Prostate gland (tissue), 2 donors: ENCODE measurements around the gene RABGAP1L. TPM values are rescaled to one million over a fixed set of nuclear protein-coding genes. Genes with fewer than 3 reads are reported as not detected.
"Not testable (repeated sequence)": the region's sequence is repeated elsewhere in the genome, so short reads cannot be mapped to it uniquely, and the experiment has no call there.

Experiments used
- DNase-seq: peaks from one replicate; pipeline ENCODE4 v3.0.0-alpha.2; 2019; ENCODE audit warnings: low spot score
- H3K27ac ChIP-seq, 2 donors: fragments of 200-600 bp; sonication (generic); 2 replicates each; pipeline ENCODE4 v1.5.1; 2017 to 2019
- H3K27me3 ChIP-seq: fragments of 200-600 bp; sonication (generic); replicated peaks from 2 replicates; pipeline ENCODE4 v1.5.1; 2019; ENCODE audit not compliant: insufficient read depth
- H3K36me3 ChIP-seq, 2 donors: fragments of 200-600 bp; sonication (generic); 1 replicate in 1 of 2; 2 replicates in 1 of 2; pipeline versions ENCODE4 v1.5.1 to v1.8.1; 2017 to 2019
- H3K4me1 ChIP-seq: fragments of 200-600 bp; sonication (generic); replicated peaks from 2 replicates; pipeline ENCODE4 v1.5.1; 2019
- H3K4me3 ChIP-seq, 2 donors: fragments of 200-600 bp; sonication (generic); 2 replicates each; pipeline ENCODE4 v1.5.1; 2017 to 2019
- H3K9me3 ChIP-seq: fragments of 200-600 bp; sonication (generic); 2 replicates; pipeline ENCODE4 v1.5.1; 2017
- POLR2A ChIP-seq: fragments of 450-650 bp; IDR thresholded peaks from one replicate; pipeline ENCODE4 v1.6.1; 2016; ENCODE audit warnings: antibody characterized with exemption, mild to moderate bottlenecking
- POLR2AphosphoS5 ChIP-seq: sonication (generic); formaldehyde crosslinking; IDR thresholded peaks from one replicate; pipeline ENCODE4 v1.6.1; 2017; ENCODE audit warnings: antibody characterized with exemption
- WGBS: methylation state at CpG from one replicate; pipeline ENCODE4 v1.1.5; 2018; 5-methylcytosine and 5-hydroxymethylcytosine counted together
- intact Hi-C: fragments of 100-400 bp; cut with DNase I; formaldehyde crosslinking; loops from one replicate; pipeline ENCODE4 v1.14.2; 2022
- total RNA-seq, 2 donors: library from RNA; depleted of rRNA; stranded (reverse); fragments of >200 nt; gene quantifications; one replicate each; pipeline ENCODE4 v1.1.0, GENCODE V29; 2016
- TF ChIP-seq, protein P1 (sequence below), 4 experiments: fragments of 200-600 bp in 2 of 4; fragments of 450-650 bp in 2 of 4; sonication (generic) in 2 of 4; IDR thresholded peaks; 1 replicate in 3 of 4; 2 replicates in 1 of 4; pipeline ENCODE4 v1.5.1; 2016 to 2019; ENCODE audit warnings: antibody characterized with exemption in 4 of 4, mild to moderate bottlenecking in 2 of 4, moderate library complexity in 2 of 4

RABGAP1L gene
- total RNA-seq, 2 donors from 2014 or later = 32.3 to 41.5 TPM

DNA sequence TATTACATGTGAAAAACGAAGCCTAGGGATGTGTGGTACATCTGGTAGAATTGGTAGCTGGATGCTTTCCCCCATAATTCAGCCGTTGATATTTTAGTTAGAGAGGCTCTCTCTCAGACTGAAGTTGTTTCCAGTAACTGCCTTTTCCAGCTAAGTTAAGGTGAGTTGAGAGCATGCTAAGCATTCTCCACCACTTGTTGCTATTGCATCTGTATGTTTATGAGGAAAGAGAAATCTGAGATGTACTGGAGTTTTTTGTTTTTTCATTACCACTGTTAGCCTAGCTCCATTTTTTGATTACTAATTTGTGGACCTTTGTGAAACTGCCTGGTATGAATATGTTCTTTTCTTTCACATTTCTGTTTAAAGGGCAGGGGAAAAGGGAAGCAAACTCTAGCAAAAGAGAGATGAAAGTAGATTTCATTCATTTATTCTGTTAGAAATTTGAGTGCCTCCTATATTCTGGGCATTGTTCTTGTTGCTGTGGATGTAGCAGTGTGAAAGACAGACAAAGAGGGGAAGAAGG lies 650.5 kb downstream of the RABGAP1L start:
- WGBS = 38% methylated on average over 2 of the region's 2 CpGs
- no peak for DNase-seq
- Histone ChIP-seq H3K4me3 (no peak overlapping the region), H3K27me3 (no peaks in the 10 kb centered on the region), H3K9me3 (no peaks in the 10 kb centered on the region), H3K27ac (no peak overlapping the region), H3K36me3 (no peaks in the 10 kb centered on the region), H3K4me1 (no peaks in the 10 kb centered on the region)
- intact Hi-C loops = no loop called here
- TF ChIP-seq, protein P1, sequence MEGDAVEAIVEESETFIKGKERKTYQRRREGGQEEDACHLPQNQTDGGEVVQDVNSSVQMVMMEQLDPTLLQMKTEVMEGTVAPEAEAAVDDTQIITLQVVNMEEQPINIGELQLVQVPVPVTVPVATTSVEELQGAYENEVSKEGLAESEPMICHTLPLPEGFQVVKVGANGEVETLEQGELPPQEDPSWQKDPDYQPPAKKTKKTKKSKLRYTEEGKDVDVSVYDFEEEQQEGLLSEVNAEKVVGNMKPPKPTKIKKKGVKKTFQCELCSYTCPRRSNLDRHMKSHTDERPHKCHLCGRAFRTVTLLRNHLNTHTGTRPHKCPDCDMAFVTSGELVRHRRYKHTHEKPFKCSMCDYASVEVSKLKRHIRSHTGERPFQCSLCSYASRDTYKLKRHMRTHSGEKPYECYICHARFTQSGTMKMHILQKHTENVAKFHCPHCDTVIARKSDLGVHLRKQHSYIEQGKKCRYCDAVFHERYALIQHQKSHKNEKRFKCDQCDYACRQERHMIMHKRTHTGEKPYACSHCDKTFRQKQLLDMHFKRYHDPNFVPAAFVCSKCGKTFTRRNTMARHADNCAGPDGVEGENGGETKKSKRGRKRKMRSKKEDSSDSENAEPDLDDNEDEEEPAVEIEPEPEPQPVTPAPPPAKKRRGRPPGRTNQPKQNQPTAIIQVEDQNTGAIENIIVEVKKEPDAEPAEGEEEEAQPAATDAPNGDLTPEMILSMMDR (IDR thresholded peaks at IDR 0.05) = no peak
- no peak for TF ChIP-seq POLR2AphosphoS5
- no peak for TF ChIP-seq POLR2A

DNA sequence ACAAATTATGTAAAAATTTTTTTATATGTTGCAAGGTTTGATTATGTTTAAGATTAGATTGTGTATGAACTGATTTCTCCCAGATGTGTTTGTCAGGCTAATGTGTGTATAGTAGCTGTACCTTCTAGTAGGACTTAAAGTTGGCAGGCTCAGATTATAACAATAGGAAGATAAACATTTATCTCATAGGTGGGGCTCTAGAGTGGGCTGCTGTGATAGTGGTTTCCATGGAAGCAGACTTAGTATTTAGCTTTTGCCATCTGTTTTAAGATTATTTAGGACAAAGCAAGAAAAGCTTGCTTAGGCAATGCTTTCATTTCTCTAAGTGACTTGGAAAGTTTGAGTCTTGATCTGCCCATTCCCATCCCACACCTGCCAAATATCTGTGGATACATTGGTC lies 652.7 kb downstream of the RABGAP1L start:
- intact Hi-C loops = no loop called here
- Histone ChIP-seq H3K36me3 (no peaks in the 10 kb centered on the region), H3K4me1 (no peaks in the 10 kb centered on the region), H3K27me3 (no peaks in the 10 kb centered on the region), H3K27ac (no peak overlapping the region), H3K4me3 (no peak overlapping the region), H3K9me3 (no peaks in the 10 kb centered on the region)
- TF ChIP-seq POLR2AphosphoS5 (no peak), POLR2A (no peak)
- TF ChIP-seq, protein P1 (IDR thresholded peaks at IDR 0.05) = no peak
- no peak for DNase-seq

GRCh38 chr1:174812656-174813055 lies 653.3 kb downstream of the RABGAP1L start:
- no peaks in the 10 kb centered on the region for H3K36me3 ChIP-seq
- intact Hi-C loops = no loop called here
- no peaks in the 10 kb centered on the region for H3K9me3 ChIP-seq
- H3K4me1 ChIP-seq = no peaks in the 10 kb centered on the region
- TF ChIP-seq, protein P1 (IDR thresholded peaks at IDR 0.05) = no peak
- TF ChIP-seq POLR2AphosphoS5 (no peak), POLR2A (no peak)
- H3K4me3 ChIP-seq = no peak overlapping the region
- H3K27me3 ChIP-seq = no peaks in the 10 kb centered on the region
- no peak for DNase-seq
- no peak overlapping the region for H3K27ac ChIP-seq

- 88% methylated on average over 3 of the region's 3 CpGs for WGBS
- TF ChIP-seq POLR2A = no peak
- TF ChIP-seq, protein P1 (IDR thresholded peaks at IDR 0.05) = no peak
- no peak for TF ChIP-seq POLR2AphosphoS5
- Histone ChIP-seq H3K4me1 (no peaks in the 10 kb centered on the region), H3K36me3 (no peaks in the 10 kb centered on the region), H3K9me3 (no peaks in the 10 kb centered on the region), H3K27ac (no peak overlapping the region), H3K4me3 (no peak overlapping the region), H3K27me3 (no peaks in the 10 kb centered on the region)
- intact Hi-C loops = no loop called here
- no peak for DNase-seq
These were observed 655.7 kb downstream of the RABGAP1L start for GRCh38 chr1:174815036-174815435.

DNA sequence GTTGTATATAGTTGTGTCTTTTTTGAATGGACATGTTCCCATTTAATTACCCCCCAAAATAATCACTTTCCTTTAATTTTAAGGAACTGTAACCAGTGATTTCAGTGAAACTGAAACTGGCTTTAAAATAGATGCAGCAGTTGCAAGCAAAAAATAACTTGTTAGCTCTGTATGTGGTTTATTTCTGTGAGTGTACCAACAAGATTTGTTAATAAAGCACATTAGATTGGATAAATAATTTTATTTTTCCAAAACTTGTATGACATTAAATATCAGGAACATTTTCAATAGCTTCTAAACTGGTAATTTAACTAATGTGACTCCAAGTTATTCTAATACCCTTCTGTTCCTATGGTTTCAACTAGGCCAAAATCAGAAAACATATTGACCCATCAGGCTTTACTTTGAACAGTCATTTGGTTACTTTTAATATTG lies 656.2 kb downstream of the RABGAP1L start:
- no peak overlapping the region for H3K4me3 ChIP-seq
- H3K27me3 ChIP-seq = no peaks in the 10 kb centered on the region
- TF ChIP-seq POLR2AphosphoS5 = no peak
- TF ChIP-seq, protein P1 (IDR thresholded peaks at IDR 0.05) = no peak
- H3K36me3 ChIP-seq = no peaks in the 10 kb centered on the region
- no peaks in the 10 kb centered on the region for H3K9me3 ChIP-seq
- intact Hi-C loops = no loop called here
- no peaks in the 10 kb centered on the region for H3K4me1 ChIP-seq
- no peak for DNase-seq
- H3K27ac ChIP-seq = no peak overlapping the region

GRCh38 chr1:174816621-174817020 lies 657.3 kb downstream of the RABGAP1L start:
- H3K36me3 ChIP-seq, intact Hi-C loops, H3K27me3 ChIP-seq, H3K4me3 ChIP-seq, H3K9me3 ChIP-seq, H3K4me1 ChIP-seq, H3K27ac ChIP-seq, DNase-seq: not testable (repeated sequence)
- over 99% methylated on average over 8 of the region's 8 CpGs for WGBS
